Measurements from ENCODE around the gene TAF1B.

GRCh38 chr2:9807056-9807455 lies 36.2 kb upstream of the TAF1B start:
- TF ChIP-seq YY1 (IDR thresholded peaks at IDR 0.05; ENCODE audit: insufficient read depth, insufficient read length) (no peak), ZNF274 (IDR thresholded peaks at IDR 0.05; ENCODE audit: low read depth, low read length) (no peak)
